ENCODE measurements around the gene TRIM31.

DNA sequence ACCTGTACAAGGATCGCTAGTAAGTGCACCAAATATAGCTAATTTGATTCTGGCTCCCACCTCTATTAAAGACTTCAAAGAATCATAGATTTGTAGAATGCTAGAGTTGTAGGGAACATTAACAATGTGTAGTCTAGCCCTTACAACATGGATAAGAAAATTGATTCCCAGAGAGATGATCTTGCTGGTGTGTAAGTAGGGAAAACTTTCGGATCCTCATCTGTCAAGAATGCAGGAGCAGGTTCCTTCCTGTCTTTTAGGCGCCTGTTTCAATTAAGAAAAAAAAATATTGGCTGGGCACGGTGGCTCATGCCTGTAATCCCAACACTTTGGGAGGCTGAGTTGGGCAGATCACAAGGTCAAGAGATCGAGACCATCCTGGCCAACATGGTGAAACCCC lies 25.0 kb downstream of the TRIM31 start:
- TF ChIP-seq, protein P1, sequence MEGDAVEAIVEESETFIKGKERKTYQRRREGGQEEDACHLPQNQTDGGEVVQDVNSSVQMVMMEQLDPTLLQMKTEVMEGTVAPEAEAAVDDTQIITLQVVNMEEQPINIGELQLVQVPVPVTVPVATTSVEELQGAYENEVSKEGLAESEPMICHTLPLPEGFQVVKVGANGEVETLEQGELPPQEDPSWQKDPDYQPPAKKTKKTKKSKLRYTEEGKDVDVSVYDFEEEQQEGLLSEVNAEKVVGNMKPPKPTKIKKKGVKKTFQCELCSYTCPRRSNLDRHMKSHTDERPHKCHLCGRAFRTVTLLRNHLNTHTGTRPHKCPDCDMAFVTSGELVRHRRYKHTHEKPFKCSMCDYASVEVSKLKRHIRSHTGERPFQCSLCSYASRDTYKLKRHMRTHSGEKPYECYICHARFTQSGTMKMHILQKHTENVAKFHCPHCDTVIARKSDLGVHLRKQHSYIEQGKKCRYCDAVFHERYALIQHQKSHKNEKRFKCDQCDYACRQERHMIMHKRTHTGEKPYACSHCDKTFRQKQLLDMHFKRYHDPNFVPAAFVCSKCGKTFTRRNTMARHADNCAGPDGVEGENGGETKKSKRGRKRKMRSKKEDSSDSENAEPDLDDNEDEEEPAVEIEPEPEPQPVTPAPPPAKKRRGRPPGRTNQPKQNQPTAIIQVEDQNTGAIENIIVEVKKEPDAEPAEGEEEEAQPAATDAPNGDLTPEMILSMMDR (IDR thresholded peaks at IDR 0.05; ENCODE audit: insufficient read depth, low read length, poor library complexity, severe bottlenecking), result no peak
- no peak for TF ChIP-seq EZH2phosphoT487 (conservative IDR thresholded peaks at IDR 0.05; ENCODE audit: low read length)

Measured in SU-DHL-6 (cell line).